Fibroblast of the conjunctiva (primary cell): ENCODE measurements around the gene MED1.
"Not testable (repeated sequence)": the region's sequence is repeated elsewhere in the genome, so short reads cannot be mapped to it uniquely, and the experiment has no call there.

Experiments used
- DNase-seq: peaks from one replicate; pipeline ENCODE4 v3.0.0-alpha.2; 2010; ENCODE audit warnings: low read depth

MED1 gene, protein sequence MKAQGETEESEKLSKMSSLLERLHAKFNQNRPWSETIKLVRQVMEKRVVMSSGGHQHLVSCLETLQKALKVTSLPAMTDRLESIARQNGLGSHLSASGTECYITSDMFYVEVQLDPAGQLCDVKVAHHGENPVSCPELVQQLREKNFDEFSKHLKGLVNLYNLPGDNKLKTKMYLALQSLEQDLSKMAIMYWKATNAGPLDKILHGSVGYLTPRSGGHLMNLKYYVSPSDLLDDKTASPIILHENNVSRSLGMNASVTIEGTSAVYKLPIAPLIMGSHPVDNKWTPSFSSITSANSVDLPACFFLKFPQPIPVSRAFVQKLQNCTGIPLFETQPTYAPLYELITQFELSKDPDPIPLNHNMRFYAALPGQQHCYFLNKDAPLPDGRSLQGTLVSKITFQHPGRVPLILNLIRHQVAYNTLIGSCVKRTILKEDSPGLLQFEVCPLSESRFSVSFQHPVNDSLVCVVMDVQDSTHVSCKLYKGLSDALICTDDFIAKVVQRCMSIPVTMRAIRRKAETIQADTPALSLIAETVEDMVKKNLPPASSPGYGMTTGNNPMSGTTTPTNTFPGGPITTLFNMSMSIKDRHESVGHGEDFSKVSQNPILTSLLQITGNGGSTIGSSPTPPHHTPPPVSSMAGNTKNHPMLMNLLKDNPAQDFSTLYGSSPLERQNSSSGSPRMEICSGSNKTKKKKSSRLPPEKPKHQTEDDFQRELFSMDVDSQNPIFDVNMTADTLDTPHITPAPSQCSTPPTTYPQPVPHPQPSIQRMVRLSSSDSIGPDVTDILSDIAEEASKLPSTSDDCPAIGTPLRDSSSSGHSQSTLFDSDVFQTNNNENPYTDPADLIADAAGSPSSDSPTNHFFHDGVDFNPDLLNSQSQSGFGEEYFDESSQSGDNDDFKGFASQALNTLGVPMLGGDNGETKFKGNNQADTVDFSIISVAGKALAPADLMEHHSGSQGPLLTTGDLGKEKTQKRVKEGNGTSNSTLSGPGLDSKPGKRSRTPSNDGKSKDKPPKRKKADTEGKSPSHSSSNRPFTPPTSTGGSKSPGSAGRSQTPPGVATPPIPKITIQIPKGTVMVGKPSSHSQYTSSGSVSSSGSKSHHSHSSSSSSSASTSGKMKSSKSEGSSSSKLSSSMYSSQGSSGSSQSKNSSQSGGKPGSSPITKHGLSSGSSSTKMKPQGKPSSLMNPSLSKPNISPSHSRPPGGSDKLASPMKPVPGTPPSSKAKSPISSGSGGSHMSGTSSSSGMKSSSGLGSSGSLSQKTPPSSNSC (N-terminal part only)

DNA sequence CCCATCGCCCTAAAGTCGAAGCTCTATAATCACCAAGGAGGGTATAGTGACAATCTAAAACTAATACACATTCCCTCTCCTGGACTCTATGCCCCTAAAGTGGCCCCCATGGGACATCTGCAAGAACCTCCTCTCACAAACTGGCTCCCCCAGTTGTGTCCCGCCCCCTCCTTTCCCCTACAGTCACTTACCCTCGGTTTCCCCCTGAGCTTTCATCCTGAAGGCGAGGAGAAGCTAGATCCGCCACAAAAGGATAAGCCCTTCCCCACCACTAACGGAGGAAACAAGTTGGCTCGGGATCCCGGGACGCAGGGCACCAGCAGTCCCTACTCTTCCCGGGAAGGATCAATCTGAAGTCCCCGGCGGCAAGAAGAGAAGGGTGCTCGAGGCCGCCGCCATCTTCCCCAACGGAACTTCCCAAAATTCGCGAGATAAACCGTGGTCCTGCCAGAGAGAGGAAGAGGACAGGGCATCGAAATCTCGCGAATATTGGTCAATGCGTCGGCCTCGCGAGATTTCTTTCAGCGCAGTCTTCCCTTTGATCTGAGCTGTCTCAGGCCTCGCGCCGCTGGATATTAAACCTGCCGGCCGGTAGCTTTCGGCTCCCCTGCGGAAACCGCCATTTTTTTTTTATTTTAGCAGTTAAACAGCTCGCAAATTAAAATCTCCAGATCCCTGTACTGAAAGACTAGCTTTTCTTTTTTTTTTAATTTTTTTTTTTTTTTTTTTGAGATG lies at the start of gene MED1:
TSS of gene MED1 (minus strand) at position 417 of the 735 bp plus-strand sequence. CDS start at position 216, 201 bp downstream.
- peak; percentile 97 for DNase-seq

DNA sequence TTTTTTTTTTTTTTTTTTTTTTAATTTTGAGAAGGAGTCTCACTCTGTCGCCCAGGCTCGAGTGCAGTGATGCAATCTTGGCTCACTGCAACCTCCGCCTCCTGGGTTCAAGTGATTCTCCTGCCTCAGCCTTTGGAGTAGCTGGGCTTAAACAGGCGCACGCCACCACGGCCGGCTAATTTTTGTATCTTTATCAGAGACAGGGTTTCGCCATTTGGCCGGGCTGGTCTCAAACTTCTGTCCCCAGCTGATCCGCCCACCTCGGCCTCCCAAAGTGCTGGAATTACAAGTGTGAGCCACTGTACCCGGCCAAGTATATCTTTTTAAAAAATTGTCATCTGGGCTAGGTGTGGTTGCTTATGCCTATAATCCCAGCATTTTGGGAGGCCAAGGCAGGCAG lies 45.9 kb upstream of the MED1 start:
- DNase-seq: not testable (repeated sequence)

DNA sequence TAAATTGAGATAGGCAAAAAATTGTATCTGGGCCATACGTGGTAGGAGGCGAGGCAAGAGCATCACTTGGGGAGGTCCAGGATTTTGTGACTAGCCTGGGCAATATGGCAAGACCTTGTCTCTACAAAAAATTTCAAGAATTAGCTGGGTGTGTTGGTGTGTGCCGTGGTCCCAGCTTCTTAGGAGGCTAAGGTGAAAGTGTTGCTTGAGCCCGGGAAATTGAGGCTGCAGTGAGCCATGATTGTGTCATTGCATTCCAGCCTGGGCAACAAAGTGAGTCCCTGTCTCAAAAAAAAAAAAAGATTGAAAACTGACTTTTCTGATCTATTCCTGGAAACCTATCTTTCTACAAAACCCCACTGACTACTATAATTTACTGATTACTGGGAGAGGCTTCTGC lies 36.9 kb upstream of the MED1 start:
- DNase-seq: no peak

DNA sequence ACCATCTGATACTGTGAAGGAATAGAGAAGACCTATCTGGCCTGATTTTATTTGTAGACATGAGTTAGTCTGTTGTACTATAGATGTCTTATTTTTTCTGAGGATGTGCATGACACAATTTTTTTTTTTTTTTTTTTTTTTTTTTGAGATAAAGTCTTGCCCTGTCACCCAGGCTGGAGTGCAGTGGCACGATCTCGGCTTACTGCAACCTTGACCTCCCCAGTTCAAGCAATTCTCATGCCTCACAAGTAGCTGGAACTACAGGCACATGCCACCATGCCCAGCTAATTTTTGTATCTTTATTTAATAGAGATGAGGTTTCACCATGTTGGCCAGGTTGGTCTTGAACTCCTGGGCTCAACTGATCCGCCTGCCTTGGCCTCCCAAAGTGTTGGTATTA lies 36.4 kb upstream of the MED1 start:
- not testable (repeated sequence) for DNase-seq

DNA sequence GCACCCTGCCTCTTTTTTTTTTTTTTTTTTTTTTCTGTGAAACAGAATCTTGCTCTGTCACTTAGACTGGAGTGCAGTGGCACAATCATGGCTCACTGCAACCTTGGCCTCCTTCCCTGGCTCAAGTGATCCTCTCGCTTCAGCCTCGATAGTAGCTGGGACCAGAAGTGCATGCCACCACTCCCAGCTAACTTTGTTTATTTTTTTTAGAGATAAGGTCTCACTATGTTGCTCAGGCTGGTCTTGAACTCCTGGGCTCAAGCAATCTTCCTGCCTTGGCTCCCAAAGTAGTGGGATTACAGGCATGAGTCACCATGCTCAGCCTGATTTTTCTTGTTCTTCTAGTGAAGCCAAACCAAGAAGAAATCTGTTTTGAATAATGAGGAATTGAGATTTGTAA lies 35.2 kb upstream of the MED1 start:
- peak; percentile 65 for DNase-seq

DNA sequence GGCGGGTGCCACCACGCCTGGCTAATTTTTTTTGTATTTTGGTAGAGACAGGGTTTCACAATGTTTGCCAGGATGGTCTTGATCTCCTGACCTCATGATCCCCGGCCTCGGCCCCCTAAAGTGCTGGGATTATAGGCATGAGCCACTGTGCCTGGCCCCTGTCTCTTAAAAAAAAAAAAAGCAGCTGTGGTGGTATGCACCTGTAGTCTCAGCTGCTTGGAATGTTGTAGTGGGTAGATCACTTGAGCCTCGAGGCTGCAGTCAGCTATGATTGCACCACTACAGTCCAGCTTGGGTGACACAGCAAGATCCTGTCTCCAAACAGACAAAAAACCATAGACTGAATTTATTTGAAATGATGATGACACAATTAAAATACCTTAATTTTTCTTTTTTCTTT lies 34.5 kb upstream of the MED1 start:
- peak; percentile 69 for DNase-seq

DNA sequence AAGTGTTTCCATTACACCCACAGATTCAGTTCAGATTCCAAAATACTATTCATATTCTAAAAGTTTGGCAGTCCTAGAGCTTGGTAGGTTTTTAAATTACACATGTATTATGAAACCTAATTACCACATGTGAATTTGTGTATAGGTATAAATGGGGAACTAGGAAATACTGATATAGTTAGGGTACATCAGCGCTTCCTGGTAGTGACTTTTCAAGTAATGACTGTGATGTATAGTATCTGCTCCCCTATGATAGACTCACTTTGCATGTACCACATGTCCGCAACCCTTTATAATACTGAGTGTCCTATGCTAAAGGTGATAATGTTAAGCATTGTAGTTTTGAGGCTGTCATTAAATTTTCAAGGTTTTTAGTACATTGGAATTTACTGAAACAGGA lies 33.1 kb upstream of the MED1 start:
- no peak for DNase-seq

DNA sequence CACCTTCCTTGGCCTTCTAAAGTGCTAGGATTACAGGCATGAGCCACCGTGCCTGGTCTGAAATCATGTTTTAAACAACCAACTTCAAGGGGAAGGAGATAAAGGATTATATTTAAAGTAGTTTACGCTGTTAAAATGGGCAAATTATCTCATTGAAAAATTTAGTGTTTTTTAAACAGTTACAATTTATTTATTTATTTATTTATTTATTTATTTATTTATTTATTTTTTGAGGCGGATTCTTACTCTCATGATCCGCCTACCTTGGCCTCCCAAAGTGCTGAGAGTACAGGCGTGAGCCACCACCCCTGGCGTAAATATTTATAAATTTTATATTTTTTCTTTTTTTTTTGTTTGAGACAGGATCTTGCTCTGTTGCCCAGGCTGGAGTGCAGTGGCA lies 32.4 kb upstream of the MED1 start:
- DNase-seq: no peak

DNA sequence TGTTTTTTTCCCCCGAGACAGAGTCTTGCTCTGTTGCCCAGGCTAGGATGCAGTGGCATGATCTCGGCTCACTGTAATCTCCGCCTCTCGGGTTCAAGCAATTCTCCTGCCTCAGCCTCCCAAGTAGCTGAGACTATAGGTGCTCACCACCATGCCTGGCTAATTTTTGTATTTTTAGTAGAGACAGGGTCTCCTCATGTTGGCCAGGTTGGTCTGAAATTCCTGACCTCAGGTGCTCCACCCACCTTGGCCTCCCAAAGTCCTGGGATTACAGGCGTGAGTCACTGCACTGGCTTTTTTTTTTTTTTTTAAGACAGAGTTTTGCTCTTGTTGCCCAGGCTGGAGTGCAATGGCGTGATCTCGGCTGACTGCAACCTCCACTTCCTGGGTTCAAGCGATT lies 28.6 kb upstream of the MED1 start:
- not testable (repeated sequence) for DNase-seq

DNA sequence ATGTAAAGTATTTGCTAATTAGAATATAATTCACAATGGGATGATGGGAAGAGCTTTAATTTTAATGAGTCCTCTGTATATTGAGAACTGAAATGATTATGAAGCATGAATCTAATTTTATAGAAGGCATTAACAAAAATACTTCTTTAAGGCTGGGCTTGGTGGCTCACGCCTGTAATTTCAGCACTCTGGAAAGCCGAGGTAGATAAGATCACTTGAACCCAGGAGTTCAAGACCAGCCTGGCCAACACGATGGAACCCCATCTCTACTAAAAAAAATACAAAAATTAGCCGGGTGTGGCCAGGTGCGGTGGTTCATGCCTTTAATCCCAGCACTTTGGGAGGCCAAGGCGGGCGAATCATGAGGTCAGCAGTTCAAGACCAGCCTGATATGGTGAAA lies 22.2 kb upstream of the MED1 start:
- no peak for DNase-seq

DNA sequence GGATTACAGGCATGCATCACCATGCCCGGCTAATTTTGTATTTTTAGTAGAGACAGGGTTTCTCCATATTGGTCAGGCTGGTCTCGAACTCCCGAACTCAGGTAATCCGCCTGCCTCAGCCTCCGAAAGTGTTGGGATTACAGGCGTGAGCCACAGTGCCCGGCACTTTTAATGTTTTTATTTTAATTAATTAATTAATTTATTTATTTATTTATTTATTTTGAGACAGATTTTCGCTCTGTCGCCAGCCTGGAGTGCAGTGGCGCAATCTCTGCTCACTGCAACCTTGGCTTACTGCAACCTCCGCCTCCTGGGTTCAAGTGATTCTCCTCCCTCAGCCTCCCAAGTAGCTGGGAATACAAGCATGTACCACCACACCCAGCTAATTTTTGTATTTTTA lies 17.5 kb upstream of the MED1 start:
- not testable (repeated sequence) for DNase-seq

DNA sequence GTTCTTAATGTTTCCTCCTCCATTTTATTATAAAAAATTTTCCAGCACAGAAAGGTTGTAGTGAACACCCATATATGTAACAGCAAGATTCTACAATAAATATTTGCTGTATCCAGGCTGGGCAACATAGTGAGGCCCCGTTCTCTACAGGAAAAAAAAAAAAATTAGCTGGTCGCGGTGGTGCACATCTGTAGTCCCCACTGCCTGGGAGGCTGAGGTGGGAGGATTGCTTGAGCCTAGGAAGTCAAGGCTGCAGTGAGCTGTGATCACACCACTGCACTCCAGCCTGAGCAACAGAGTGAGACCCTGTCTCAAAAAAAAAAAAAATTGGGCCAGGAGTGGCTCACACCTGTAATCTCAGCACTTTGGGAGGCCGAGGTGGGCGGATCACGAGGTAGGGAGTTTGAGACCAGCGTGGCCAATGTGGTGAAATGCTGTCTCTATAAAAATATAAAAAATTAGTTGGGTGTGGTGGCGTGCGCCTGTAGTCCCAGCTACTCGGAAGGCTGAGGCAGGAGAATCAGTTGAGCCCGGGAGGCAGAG lies 13.6 kb upstream of the MED1 start:
- not testable (repeated sequence) for DNase-seq

DNA sequence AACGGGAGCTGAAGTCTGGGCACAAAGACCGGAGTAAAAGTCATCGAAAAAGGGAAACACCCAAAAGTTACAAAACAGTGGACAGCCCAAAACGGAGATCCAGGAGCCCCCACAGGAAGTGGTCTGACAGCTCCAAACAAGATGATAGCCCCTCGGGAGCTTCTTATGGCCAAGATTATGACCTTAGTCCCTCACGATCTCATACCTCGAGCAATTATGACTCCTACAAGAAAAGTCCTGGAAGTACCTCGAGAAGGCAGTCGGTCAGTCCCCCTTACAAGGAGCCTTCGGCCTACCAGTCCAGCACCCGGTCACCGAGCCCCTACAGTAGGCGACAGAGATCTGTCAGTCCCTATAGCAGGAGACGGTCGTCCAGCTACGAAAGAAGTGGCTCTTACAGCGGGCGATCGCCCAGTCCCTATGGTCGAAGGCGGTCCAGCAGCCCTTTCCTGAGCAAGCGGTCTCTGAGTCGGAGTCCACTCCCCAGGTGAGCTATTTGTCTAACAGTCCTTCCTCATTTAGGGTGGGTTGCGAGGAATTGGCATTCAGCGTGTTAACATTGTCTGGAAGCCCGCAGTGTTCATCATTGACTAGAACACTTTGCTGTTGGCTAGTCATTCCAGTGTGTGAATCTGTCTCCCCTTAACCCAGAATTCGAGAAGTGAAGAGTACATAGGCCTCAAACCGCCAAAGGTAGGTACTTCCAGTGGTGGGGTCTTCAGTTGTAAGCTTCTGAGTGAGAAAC lies 11.7 kb upstream of the MED1 start:
- DNase-seq: no peak

DNA sequence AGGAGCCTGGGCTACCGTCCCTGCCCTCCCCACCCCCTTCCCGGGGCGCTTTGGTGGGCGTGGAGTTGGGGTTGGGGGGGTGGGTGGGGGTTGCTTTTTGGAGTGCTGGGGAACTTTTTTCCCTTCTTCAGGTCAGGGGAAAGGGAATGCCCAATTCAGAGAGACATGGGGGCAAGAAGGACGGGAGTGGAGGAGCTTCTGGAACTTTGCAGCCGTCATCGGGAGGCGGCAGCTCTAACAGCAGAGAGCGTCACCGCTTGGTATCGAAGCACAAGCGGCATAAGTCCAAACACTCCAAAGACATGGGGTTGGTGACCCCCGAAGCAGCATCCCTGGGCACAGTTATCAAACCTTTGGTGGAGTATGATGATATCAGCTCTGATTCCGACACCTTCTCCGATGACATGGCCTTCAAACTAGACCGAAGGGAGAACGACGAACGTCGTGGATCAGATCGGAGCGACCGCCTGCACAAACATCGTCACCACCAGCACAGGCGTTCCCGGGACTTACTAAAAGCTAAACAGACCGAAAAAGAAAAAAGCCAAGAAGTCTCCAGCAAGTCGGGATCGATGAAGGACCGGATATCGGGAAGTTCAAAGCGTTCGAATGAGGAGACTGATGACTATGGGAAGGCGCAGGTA lies 11.0 kb upstream of the MED1 start:
- DNase-seq: no peak

DNA sequence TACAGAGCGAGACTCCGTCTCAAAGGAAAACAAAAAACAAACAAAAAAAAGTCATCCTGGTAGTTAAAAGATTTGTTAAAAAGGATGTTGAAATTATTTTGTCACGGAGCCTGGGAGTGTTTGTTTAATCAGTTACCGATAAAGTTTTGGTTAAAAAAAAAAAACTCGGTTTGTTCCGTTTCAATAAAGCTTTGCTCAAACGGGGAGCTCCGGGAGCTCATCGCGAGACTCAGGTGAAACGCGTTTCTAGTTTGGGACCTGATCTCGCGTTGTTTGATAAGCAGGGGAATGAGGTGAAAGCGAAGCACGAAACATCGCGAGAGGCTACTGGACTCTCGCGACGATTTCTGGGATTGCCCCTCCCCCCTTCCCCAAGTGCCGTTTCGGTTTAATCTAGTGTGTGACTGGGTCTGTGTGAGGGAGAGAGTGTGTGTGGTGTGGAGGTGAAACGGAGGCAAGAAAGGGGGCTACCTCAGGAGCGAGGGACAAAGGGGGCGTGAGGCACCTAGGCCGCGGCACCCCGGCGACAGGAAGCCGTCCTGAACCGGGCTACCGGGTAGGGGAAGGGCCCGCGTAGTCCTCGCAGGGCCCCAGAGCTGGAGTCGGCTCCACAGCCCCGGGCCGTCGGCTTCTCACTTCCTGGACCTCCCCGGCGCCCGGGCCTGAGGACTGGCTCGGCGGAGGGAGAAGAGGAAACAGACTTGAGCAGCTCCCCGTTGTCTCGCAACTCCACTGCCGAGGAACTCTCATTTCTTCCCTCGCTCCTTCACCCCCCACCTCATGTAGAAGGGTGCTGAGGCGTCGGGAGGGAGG lies 10.3 kb upstream of the MED1 start, which contains the start of gene CDK12:
TSS of gene CDK12 (plus strand) at position 374 of the 813 bp plus-strand sequence. CDS start 586 bp downstream, outside the sequence.
- DNase-seq: peak; percentile 99

DNA sequence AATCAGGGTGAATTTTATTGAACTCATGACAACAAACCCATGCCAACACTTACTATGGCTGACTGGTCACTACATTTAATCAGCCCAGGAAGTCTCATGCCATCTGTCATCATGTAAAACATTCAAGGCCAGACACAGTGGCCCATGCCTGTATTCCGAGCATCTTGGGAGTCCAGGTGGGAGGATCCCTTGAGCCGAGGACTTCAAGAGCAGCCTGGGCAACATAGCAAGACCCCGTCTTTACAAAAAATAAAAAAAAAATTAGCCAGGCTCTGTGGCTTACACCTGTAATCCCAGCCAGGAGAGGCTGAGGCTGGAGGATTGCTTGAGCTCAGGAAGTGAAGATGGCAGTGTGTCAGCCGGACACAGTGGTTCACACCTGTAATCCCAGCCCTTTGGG lies 4.9 kb upstream of the MED1 start:
- no peak for DNase-seq

DNA sequence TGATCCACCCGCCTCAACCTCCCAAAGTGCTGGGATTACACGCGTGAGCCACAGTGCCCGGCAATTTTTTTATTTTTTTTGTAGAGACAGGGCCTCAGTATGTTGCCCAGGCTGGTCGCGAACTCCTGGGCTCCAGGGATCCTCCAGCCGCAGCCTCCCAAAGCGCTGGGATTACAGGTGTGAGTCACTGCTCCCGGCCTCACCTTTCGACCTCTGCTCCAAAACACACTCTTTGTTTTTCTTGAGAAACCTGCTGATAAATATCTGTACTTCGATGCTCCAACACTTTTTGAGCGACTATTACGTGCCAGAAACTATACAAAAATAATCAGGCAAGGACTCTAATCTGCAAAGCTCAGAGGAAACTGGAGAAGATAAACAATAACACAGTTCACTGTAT lies 1.0 kb downstream of the MED1 start:
- no peak for DNase-seq

DNA sequence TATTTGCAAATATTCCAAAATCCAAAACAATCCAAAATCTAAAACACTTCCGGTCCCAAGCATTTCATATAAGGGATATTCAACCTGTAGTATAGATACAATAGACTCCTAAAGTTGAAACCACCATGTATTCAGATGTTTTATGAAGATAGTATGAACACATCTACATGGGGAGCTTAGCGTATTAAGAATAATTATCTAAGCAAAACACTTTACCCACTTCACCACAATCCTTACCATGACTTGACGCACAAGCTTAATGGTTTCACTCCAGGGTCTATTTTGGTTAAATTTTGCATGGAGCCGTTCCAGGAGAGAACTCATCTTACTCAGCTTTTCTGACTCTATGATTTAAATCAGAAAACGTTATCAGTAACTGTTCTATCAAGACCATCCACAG lies 3.5 kb downstream of the MED1 start:
- DNase-seq: no peak

DNA sequence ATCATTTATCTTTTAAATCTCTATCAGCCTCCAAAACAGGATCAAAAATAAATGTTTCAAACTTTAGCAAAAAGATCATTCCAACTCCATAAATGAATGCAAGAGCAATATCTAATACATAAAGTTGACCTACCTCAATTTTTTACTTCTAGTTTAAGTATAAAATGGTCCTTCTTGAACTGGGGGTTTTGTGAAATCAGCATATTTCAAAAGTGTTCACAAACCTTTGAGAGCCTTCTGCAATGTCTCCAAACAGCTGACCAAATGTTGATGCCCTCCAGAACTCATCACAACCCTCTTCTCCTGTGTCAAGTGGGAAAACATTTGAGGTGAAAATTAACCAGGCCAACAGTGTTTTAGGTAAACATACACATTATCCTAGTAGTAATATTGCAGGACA lies 7.7 kb downstream of the MED1 start:
- DNase-seq: no peak
